GM12872 (cell line): ENCODE measurements around the gene BTD.

Experiments used
- TF ChIP-seq, protein P1 (sequence below): IDR thresholded peaks from 3 replicates; pipeline ENCODE4 v1.5.1; 2011; ENCODE audit warnings: low read depth, mild to moderate bottlenecking, low read length, moderate library complexity; ENCODE audit not compliant: insufficient read depth

Gene BTD

DNA sequence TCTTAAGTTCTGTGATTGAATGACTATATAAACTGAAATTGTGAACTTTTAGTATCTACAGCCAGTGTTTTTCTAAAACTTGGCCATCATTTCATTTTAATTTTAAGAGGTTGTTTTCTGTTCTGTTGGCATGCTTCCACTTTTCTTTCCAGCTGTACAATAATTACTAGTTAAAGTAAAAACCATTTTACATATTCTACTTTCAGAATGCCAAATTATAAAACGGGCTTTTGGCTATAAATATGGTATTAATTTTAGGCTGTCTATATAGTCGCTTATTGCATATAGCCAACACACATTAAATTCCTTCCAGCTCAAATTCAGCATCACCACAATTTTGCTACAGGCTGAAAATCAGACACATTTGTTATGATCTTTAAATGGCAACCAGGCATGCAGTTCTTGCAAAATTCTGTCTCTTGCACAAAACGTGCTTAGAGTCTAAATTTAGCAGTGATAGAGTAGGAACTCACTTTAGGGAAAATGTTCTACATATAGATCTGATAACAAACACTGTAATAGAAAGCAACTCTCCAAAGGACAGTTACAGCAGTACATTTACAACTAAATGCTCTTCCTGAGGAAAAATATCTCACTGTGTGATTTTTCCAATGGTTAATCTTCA lies 81.1 kb downstream of the BTD start:
- TF ChIP-seq, protein P1, sequence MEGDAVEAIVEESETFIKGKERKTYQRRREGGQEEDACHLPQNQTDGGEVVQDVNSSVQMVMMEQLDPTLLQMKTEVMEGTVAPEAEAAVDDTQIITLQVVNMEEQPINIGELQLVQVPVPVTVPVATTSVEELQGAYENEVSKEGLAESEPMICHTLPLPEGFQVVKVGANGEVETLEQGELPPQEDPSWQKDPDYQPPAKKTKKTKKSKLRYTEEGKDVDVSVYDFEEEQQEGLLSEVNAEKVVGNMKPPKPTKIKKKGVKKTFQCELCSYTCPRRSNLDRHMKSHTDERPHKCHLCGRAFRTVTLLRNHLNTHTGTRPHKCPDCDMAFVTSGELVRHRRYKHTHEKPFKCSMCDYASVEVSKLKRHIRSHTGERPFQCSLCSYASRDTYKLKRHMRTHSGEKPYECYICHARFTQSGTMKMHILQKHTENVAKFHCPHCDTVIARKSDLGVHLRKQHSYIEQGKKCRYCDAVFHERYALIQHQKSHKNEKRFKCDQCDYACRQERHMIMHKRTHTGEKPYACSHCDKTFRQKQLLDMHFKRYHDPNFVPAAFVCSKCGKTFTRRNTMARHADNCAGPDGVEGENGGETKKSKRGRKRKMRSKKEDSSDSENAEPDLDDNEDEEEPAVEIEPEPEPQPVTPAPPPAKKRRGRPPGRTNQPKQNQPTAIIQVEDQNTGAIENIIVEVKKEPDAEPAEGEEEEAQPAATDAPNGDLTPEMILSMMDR: no peak

DNA sequence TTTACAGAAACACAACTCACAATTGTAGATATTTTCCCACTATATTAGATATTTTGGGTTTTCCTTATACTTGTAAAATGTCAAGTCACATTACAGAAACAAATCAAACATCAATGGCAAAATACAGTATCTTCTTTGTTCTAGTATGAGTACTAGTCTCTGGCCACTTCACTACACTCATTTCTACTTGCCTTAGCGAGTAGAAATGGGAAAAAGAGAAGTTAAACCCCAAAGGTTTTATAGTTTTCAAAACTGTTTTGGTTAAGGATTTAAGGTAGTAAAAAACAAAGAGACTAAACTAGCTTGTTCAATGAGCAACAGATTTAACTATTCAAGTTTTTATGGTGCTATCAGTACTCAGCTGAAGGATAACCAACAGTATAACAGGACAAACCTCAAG lies 81.7 kb downstream of the BTD start:
- TF ChIP-seq, protein P1: no peak

- TF ChIP-seq, protein P1: no peak
Observed at GRCh38 chr3:15685927-15686326, 84.4 kb downstream of the BTD start.

GRCh38 chr3:15690230-15690629 lies 88.7 kb downstream of the BTD start:
- TF ChIP-seq, protein P1: no peak

- TF ChIP-seq, protein P1: no peak
Observed at GRCh38 chr3:15690748-15691147, 89.2 kb downstream of the BTD start.

DNA sequence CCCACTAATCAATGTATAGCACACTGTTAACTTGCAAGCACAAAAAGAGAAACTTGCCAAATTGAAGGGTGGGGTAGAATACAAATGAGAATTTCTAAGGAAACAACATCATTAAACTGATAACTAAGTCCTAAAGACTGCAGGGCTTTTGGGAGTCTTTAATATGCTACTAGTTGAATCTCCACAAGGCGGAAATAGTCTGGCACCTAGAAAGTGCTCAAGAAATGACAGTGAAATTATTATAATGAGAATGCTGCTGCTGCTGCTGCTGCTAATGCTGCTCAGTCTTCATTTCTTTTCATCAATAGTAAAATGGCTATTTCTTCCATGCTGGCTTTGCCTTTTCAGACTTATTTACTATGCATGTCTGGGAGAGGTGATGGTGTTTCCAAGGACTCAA lies 91.8 kb downstream of the BTD start:
- TF ChIP-seq, protein P1: no peak

- TF ChIP-seq, protein P1: no peak
Observed at GRCh38 chr3:15694628-15695027, 93.1 kb downstream of the BTD start.
